Epithelial cell of proximal tubule (primary cell): ENCODE results near the gene GAREM2. TPM values are rescaled to one million over a fixed set of nuclear protein-coding genes. Genes with fewer than 3 reads are reported as not detected.

ENCODE experiments used
- DNase-seq: peaks from one replicate; pipeline ENCODE4 v3.0.0-alpha.2; 2011; ENCODE audit warnings: low read depth
- H3K4me3 ChIP-seq: 2 replicates; pipeline ENCODE4 v1.5.1; 2011; ENCODE audit warnings: low read depth, mild to moderate bottlenecking, low read length
- total RNA-seq: library from RNA; depleted of rRNA; stranded (reverse); fragments of >200 nt; gene quantifications from 2 replicates; pipeline ENCODE4 v1.2.3, GENCODE V29; 2015
- TF ChIP-seq, protein P1 (sequence below): conservative IDR thresholded peaks from 2 replicates; pipeline ENCODE4 v1.5.1; 2012; ENCODE audit warnings: low read depth, mild to moderate bottlenecking, low read length

GAREM2 gene
- total RNA-seq: 1.9 and 3.3 TPM in 2 replicates

- peak within 1 kb of the TSS; percentile 38 for H3K4me3 ChIP-seq
- no peak for DNase-seq
Measured at GRCh38 chr2:26172871-26173775, at the start of gene GAREM2. Gene GAREM2, plus strand, starts transcription at chr2:26173088. Its CDS starts 133 bp downstream, at chr2:26173221.

DNA sequence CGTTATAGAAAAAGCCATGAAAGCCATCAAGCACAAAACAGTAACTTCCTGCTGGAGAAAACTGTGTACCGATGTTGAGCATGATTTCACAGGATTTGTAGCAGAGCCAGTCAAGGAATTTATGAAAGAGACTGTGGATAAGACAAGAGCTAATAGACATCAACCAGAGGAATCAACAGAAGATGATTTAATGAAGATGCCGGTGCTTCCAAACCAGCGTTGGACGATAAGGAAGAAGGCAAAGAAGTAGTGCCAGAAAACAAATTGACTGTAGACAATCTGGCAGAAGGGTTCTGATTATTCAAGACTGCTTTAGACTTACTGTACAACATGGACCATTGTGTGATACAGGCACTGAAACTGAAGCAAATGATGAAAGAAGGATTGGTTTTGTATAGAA, 49.5 kb upstream of the GAREM2 start:
- DNase-seq: no peak
- TF ChIP-seq, protein P1, sequence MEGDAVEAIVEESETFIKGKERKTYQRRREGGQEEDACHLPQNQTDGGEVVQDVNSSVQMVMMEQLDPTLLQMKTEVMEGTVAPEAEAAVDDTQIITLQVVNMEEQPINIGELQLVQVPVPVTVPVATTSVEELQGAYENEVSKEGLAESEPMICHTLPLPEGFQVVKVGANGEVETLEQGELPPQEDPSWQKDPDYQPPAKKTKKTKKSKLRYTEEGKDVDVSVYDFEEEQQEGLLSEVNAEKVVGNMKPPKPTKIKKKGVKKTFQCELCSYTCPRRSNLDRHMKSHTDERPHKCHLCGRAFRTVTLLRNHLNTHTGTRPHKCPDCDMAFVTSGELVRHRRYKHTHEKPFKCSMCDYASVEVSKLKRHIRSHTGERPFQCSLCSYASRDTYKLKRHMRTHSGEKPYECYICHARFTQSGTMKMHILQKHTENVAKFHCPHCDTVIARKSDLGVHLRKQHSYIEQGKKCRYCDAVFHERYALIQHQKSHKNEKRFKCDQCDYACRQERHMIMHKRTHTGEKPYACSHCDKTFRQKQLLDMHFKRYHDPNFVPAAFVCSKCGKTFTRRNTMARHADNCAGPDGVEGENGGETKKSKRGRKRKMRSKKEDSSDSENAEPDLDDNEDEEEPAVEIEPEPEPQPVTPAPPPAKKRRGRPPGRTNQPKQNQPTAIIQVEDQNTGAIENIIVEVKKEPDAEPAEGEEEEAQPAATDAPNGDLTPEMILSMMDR: no peak
- H3K4me3 ChIP-seq: no peak overlapping the region

More at GRCh38 chr2:26172871-26173775, at the start of gene GAREM2:
- TF ChIP-seq, protein P1: no peak

DNA sequence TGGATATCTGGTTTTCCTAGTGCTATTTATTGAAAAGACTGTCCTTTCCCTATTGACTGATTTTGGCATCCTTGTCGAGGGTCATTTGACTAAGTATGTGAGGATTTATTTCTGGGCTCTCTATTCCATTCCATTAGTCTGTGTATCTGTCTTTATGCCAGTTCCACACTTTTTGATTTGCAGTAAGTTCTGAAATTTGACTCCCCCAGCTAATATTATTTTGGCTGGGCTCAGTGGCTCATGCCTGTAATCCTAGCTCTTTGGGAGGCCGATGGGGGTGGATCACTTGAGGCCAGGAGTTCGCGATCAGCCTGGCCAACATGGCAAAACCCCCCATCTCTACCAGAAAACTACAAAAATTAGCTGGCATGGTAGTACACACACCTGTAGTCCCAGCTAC, 46.8 kb upstream of the GAREM2 start:
- DNase-seq: no peak
- H3K4me3 ChIP-seq: no peak overlapping the region
- TF ChIP-seq, protein P1: no peak

DNA sequence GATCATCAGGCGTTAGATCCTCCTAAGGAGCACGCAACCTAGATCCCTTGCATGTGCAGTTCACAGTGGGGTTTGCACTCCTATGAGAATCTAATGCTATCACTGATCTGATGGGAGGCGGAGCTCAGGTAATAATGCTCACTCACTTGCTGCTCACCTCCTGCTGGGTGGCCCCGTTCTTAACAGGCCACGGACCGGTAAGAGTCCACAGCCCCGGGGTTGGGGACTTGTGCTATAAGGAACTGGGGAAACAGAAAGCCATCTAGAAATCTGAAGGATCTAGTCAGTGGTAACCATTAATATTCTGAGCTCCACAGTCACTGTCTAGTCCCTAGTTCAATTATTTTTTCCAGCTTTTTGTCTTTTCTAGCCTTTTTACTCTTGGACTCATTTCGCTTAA, 44.7 kb upstream of the GAREM2 start:
- H3K4me3 ChIP-seq: no peak overlapping the region
- TF ChIP-seq, protein P1: no peak
- DNase-seq: no peak

DNA sequence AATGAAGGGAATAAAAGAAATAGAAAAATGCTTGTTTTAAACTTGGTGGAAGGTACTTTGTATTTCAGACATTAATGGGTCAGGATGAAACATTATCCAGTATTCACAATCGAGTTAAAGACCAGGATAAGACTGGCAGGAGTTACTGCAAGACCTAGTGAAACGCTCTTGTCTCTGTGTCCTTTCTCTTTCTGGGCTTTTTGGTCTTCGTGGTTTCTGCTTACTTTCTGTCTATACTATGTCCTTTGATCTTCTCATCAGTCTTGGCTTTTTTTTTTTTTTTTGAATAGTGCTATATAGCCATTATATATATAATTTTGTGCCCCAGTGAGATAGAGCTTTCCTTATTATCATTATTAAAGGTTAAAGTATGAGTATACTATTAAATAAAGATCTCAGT, 42.1 kb upstream of the GAREM2 start:
- H3K4me3 ChIP-seq: no peak overlapping the region
- no peak for DNase-seq
- TF ChIP-seq, protein P1: no peak

- DNase-seq: no peak
- no peak overlapping the region for H3K4me3 ChIP-seq
- TF ChIP-seq, protein P1: no peak
Measured at GRCh38 chr2:26136451-26136850, 36.4 kb upstream of the GAREM2 start.
